ENCODE results near the gene CRYBA4.

The CRYBA4 gene

DNA sequence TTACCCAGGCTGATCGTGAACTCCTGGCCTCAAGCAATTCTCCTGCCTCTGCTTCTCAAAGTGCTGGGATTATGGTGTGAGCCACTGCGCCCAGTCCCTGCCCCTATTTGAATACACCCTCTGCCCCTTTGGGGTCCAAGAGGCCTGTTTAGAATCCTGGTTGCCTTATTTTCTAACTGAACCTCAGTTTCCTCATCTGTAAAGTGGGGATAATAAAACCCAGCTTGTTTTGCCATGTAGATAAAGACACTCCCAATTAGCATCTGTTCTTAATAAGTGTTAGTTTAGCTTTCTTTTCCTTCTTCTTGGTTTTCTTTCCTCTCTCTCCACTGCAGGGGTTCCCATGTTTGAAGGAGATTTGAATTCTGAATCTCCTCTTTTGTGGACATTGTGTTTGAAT is 40.4 kb downstream of the CRYBA4 start:
- no peak for DNase-seq

GRCh38 chr22:26663374-26663923 is 41.7 kb downstream of the CRYBA4 start:
- DNase-seq, result no peak

DNA sequence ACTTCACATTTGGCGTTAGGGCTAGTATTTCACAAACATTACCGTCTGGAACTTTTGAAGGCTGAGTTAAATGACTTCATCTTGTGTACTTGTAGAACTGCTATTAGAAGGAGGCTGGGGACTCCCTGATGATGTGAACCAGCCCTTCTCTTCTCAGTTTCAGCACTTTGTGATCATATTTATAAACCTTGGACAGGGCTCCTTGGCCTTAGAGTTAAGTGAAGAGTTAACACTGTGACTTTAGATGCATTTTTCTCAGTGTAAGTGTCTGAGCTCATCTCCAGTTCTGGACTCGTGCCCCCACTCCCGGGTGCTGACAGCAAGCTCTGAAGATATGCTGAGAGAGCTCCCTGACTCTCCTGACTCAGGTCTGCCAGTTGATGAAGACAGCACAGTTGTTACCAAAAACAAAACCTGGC is 44.1 kb downstream of the CRYBA4 start:
- DNase-seq, result no peak

GRCh38 chr22:26667140-26667539 is 45.4 kb downstream of the CRYBA4 start:
- no peak for DNase-seq

- DNase-seq, result peak; percentile 79
These were observed 47.3 kb downstream of the CRYBA4 start for GRCh38 chr22:26669060-26669481.

- no peak for DNase-seq
These were observed 48.7 kb downstream of the CRYBA4 start for GRCh38 chr22:26670459-26670858.

GRCh38 chr22:26671317-26672059 is 49.7 kb downstream of the CRYBA4 start:
- no peak for DNase-seq

DNA sequence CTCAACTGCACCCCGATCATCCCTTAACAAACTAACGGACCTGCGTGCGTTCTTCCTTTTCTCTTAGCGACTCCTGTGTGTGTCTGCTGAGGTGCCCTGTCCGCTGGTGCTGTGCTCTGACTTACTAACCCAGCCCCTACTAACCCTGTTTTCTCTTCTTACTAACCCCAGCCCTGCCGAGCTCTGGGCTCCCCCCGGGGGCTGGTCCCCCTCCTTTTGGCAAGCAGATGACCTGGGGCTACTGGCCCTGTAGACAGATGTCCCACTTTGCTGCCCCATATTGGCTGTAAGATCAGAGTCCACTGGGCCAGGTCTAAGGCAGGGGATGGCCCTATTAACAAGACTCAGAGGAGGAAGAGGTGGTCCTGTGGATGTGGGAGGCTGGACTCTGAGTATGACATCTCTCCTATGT is 50.3 kb downstream of the CRYBA4 start:
- DNase-seq, result no peak

DNA sequence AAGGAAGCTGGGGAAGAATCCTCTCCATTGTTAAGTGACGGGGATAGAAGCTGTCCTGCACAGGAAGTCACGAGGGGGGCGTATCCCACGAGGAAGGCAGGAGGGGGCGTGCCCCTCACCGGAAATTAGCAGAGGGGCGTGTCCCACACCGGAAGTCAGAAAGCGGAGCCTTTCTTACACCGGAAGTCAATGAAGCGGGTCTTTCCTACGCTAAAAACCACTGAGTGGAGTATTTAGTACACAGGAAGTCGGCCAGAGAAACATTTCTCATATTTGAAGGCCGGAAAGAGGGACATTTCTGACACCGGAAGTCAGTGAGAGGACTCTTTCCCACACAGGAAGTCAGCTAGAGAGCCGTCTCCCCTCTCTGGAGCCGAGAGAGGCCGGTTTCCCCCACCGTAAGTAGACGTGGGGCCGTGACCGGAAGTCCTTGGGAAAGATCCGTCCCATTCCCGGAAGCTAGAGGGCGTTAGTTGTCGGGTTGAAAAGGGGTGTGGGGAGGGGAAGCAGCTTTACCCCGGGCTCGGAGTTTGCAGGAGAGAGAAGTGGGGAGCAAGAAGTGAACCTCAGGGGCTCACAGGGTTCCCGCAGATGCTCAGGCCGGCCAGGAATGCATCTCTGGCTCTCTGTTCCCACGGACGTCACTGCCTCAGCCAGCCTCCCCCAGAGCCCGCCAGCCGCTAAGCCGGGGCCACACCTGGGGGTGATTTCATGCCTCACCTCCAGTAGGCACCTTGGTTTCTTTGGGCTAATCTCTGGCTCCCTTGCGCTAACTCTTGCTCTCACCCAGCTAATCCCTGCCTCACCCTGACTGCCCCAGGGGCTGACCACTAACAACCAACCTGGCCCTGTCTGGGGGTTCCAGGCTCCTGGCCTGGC is 51.1 kb downstream of the CRYBA4 start:
- peak; percentile 92 for DNase-seq

DNA sequence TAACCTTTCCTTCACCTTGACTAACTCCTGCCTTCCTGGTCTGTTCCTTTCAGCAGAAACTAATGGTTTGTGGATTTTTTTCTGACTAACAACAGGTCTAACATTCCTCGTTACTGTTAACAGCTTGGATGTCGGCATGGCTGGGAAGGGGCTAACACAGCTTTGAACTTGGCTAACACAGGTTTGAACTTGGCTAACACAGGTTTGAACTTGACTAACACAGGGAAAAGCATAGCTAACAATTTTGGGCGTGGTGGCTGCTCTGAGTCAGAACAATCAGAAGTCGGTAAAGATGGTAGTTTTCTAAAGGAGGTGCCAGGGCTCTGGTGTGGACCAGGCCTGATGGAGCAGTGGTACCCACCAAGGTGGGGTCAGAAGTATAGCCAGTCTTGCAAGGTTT is 51.7 kb downstream of the CRYBA4 start:
- peak; percentile 14 for DNase-seq

DNA sequence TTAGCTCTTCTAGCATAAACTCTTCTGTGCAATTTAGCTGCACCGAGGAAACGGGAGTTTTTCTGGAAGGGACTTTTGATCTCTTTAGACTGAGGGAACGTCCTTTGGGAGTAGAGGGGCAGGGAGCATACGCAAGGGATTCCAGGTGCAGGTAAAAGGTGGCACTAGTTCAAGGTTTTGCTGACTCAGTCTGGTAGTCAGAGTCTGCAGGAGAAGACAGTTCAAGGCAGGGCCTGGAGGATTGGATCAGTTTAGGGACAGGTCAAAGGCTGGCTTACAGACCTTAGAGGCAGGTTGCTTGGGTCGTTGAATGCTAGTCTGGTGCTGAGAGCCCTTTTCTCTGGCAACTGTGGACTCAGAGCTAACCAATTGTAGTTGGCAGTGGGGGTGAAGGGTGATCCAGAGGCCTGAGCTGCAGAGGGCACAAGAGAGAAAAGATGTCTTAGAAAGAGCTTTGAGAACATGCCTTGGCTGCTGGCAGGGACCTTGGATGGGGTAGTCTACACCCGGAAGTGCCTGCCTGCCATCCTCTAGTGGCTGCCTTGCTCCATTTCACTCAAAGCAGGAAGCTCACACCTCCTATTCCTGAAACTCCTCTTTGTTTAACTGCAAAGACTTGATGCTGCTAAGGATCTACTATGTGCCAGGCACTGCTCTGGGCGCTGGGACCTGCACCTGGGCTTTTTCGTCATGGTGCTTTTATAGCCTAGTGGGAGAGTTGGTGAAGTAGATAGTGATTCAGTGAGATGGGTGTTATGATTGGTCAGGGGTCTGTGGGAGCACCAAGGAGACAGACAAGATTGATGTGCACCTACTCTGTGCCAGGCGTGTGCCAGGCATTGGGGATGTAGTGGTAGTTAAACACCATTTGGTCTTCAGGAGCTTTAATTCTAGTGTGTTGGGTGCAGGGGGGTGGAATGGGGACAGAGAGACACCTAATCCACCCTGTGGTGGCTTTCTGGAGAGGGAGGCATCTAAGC is 52.7 kb downstream of the CRYBA4 start:
- DNase-seq, result no peak

GRCh38 chr22:26675687-26676268 is 54.0 kb downstream of the CRYBA4 start:
- DNase-seq, result no peak

- no peak for DNase-seq
These were observed 55.5 kb downstream of the CRYBA4 start for GRCh38 chr22:26677217-26677616.

- peak; percentile 64 for DNase-seq
These were observed 57.4 kb downstream of the CRYBA4 start for GRCh38 chr22:26679003-26679629.

Measured in HCEC 1CT (cell line).